GM18873 (cell line): ENCODE data around the gene MCCD1.
"Not testable (repeated sequence)": the region's sequence is repeated elsewhere in the genome, so short reads cannot be mapped to it uniquely, and the experiment has no call there.

Experiments used
- ATAC-seq: cut with Tn5 transposase; IDR thresholded peaks from one replicate; pipeline ENCODE4 v1.9.1; 2021; ENCODE audit warnings: mild to moderate bottlenecking, moderate library complexity, moderate number of reproducible peaks; ENCODE audit not compliant: unreplicated experiment, low FRiP score

The MCCD1 gene, protein sequence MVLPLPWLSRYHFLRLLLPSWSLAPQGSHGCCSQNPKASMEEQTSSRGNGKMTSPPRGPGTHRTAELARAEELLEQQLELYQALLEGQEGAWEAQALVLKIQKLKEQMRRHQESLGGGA

GRCh38 chr6:31528821-31529328 lies at the start of gene MCCD1:
Gene MCCD1, plus strand, starts transcription at chr6:31528962. Its CDS starts 53 bp downstream, at chr6:31529015.
- no peak for ATAC-seq

DNA sequence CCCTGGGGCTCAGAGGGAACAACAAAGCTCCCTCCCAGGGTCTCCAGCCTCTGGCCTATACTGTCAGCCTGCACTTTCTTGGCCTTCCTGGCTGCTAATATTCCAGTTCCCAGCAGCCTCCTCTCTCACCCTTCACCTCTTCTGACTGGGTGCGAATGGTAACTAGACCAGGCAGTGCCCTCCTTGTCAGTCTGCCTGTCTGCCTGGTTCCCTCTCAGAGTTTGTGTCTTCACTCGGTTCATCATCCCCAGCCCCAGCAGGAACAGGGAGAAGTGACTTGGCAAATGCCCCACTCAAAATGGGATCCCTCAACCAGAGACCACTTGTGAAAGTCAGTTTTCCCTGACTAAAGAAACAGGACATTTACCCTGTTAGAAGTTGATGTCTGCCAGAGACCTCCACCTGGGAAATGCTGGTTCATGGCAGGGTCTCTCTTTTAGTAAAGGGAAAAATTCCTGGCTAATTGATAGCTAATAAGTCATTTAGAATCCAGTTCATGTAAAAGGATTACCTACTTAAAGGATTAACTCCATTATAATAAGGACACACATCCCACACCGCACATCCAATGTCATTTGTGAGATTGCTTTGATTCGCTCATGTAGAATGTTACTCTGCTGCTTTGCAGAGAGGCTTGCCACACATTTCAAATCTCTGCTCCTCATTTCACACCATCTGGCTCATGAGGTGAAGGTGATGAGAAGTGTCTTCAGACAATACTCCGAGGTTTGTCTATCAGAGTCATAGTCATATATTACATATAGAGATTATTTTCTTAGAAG lies 49.4 kb upstream of the MCCD1 start:
- no peak for ATAC-seq

DNA sequence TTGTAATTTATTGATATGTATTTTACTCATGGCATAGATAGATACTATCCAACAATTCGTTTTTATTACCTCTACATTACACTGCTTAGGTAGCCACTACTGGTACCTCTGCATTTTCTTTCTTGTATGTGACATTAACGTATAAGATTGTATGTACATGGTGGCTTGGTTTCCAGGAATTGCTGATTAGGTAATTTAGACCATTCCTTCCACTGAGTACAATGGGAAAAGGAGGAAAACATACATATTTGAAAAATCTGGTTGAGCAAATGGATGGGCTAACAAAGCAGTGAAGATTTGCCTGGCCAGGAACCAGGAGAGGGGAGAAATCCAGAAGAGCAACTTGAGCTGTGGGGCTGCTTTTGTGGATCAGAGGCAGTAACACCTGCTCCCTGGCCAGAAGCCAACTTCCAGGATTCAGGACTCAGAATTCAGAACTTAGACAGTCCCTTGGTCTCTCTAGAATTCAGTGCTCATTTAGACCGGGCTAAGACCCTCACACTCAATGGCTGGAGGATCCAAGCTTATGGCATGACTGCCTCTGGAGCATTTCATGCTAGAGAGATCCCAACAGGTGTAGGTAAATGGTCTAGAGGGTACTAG lies 48.7 kb upstream of the MCCD1 start:
- ATAC-seq = no peak

DNA sequence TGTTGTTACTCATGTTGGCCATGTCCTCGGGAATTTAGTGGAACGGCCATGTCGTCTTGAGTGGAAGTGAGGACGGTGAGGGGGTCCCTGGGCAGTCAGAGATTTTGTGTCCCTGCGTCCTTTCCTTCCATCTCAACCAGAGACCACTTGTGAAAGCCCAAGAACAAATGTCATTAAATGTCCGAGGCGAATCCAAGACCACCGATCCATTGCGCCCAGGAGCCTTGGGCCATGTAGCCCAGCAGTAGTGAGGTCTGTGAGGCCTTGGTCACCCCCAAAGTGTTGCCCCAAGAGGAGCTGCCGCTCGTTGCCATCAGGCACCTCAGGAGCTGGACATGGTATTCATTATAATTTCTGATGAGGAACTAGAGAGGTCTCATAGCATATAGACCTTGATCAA lies 48.2 kb upstream of the MCCD1 start:
- ATAC-seq = no peak

DNA sequence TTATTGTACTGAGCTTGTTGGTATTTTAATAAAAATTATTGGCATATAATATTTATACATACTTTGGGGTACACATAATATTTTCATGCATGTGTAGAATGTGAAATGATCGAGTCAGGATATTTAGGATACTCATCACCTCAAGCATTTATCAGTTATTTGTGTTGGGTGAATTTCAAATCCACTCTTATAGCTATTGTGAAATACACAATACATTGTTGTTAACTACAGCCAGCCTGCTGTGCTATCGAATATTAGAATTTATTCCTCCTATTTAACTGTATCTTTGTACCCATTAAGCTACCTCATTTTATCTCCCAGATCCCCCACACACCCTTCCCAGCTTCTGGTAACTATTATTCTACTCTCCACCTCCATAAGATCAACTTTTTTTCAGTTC lies 45.4 kb upstream of the MCCD1 start:
- ATAC-seq = no peak

DNA sequence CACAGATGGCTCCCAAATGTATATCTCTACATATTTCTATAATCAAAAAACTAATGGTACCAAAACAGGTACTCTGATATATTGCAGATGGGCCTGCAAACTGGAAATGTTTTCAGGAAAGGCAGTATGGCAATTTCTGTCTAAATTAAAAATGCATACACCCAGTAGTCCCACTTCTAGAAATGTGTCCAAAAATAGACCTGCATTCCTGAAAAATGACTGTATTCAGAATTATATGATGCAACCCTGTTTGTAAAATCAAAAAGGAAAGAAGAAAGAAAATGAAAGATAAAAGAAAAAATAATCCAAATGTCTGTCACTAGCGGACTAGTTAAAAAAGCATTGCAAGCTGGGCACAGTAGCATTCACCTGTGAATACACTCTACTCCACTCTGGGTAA lies 43.7 kb upstream of the MCCD1 start:
- no peak for ATAC-seq

- not testable (repeated sequence) for ATAC-seq
These were observed 42.5 kb upstream of the MCCD1 start for GRCh38 chr6:31486065-31486837.

DNA sequence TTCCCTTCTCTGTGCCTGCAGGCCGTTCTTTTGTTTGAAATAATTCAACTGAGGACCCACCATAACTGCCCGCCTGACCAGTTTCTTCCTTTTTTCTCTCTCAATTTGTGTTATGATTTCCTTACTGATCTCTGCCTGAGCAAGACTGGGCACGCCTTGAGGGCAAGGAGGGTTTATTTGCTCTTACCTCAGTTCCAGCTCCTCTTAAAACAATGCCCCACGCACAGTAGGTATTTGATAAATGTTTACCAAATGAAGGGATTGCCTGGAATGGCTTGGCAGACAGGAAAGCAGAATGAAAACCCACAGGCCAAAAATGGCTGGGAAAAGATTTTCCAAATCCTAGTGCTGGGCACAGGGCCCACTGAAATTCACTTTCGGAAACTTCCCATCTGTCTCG lies 41.1 kb upstream of the MCCD1 start:
- not testable (repeated sequence) for ATAC-seq

GRCh38 chr6:31489086-31489485 lies 39.7 kb upstream of the MCCD1 start:
- ATAC-seq = no peak

- ATAC-seq = no peak
These were observed 38.5 kb upstream of the MCCD1 start for GRCh38 chr6:31490115-31490873.

DNA sequence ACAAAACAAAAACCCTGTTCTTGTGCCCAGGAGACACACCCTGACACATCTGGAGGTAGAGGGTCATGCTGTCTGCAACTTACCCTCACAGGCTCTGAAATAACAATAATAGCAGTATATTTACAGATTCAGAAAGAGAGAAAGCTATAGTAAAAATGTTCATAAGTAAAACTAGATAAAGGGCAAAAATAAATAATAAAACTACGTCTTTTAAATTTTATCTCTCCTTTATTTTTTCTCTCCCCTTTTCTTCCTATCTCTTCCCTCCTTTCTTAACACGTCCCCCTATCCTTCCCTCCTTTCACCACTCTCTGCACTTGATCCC lies 35.2 kb upstream of the MCCD1 start:
- not testable (repeated sequence) for ATAC-seq

DNA sequence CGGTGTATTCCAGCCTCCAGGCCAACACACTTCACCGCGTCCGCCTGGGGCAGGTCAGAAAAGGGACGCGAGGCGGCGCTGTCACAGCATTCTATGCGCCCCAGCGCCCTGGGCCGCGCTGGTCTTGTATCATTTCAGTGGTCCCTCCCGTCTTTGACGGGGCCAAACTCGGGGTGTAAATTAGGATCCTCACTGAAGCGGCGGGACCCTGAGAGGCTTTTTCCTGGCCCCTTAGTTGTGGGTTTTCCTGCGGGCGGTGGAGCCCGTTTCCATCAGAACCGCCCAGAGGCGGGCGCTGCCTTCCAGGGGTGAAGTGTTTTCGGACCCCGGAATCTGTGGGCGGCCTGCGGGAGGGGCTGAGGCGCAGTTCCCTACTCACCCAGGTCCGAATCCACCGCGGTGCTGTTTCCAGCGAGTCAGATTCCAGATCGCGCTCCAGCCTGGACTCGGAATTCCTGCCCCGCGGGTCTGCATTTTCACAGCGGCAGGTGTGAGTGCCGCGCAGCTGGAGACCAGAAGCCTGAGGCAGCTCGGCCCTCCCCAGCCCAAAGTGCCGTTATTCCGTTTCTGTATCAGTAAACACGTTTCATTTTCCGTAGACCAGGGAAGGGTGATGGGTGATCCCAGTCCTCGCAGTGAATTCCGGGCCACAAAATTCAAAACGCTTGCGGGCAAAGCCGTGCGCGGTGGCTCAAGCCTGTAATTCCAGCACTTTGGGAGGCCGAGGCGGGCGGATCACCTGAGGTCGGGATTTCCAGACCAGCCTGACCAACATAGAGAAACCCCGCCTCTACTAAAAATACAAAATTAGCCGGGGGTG lies 34.7 kb upstream of the MCCD1 start:
- ATAC-seq = no peak

GRCh38 chr6:31495580-31495979 lies 33.2 kb upstream of the MCCD1 start:
- ATAC-seq = no peak

DNA sequence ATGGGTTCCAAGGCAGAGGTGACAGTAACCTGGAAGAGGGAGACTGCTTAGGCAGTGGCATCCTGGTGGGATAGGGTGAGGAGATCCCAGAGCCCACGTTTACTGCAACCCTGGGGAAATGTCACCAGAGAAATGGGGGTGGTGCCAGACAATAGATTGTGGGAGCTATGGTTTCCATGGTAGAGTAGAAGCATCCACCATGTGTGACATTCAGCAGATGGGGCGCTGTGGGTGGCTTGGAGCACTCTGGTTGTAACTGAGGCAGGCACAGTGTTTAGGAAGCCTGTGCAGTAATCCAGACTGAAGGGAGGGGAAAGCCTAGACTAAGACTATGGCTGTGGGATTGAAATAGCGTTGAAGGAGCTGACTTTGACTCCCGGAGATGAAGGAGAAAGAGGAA lies 31.9 kb upstream of the MCCD1 start:
- not testable (repeated sequence) for ATAC-seq

- peak; percentile 46 for ATAC-seq
These were observed 31.0 kb upstream of the MCCD1 start, which contains the start of gene MICB for GRCh38 chr6:31497531-31498476. Gene MICB, plus strand, starts transcription at chr6:31498145. Its CDS starts 49 bp downstream, at chr6:31498194.

DNA sequence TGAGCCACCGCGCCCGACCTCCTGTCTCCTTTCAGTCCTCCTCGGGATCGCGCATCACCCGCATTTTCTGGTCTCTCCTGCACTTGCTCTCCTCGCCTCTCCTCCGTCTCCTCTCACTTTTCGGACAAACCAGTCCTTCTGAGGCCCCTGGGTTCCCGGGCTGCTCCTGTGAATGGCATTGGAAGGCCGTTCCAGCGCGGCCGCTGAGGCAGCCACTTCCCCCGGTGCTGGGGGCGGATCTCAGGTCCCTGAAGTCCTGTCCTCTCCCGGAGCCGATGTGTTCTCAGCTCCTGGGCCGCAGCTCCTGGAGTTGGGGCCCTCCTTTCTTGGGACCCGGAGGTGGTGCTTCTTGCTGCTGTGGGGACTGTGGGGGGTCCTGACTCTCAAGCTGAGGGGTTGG lies 30.0 kb upstream of the MCCD1 start:
- ATAC-seq = no peak

- ATAC-seq = not testable (repeated sequence)
These were observed 29.1 kb upstream of the MCCD1 start for GRCh38 chr6:31499648-31500047.

DNA sequence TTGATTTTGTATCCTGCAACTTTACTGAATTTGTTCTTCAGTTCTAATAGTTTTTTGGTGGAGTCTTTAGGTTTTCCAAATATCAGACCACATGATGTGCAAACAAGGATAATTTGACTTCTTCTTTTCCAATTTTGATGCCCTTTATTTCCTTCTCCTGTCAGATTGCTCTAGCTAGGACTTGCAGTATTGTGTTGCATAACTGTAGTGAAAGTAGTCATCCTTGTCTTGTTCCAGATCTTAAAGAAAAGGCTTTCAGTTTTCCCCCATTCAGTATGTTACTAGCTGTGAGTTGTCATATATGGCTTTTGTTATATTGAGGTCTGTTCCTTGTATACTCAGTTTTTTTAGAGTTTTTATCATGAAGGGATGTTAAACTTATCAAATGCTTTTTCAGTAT lies 26.2 kb upstream of the MCCD1 start:
- no peak for ATAC-seq
